ENCODE results near the gene TRMT11.
A peak's percentile ranks its signal among the peaks of the same experiment; 100 is the strongest.
"Not testable (repeated sequence)": the region's sequence is repeated elsewhere in the genome, so short reads cannot be mapped to it uniquely, and the experiment has no call there.

The TRMT11 gene

DNA sequence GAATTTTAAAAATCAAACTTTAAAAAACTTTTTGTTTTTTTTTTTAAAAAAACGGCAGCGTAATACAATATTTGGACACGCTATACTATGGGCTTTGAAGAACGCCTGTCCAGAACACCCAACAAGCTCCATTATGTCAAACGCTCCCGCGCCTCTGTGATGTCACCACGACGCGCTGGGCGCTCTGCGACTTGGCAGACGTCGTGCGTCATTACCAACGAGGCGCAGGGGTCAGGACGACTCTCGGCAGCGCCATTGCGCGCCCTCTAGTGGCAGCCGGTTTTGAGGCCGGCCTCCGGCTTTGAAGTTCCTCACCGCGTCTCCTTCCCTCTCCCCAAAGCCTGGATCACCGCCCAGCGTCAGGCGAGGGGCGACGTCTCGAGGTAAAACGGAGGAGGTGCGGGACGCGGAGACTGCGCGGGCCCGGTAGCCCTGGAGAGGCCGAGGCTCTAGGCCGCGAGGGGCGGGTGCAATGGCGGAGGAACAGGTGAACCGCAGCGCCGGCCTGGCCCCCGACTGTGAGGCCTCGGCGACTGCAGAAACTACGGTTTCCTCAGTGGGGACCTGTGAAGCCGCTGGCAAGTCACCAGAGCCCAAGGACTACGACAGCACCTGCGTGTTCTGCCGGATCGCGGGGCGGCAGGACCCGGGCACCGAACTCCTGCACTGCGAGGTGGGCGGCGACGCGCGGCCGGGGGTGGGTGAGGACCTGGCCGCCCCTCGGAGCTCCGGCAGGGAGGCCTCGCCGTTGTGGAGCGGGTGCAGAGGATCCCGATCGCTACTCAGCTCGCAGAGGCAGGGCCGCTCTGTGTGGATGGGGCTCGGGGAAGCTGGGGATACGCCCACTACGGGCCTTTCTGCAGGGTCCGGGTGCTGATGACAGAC lies 29.6 kb upstream of the TRMT11 start, which contains the start of gene HINT3:
Gene HINT3, plus strand, starts transcription at position 265 of the 885 bp plus-strand sequence. Its CDS starts 208 bp downstream, at position 473.
- peak; percentile 98 for DNase-seq

DNA sequence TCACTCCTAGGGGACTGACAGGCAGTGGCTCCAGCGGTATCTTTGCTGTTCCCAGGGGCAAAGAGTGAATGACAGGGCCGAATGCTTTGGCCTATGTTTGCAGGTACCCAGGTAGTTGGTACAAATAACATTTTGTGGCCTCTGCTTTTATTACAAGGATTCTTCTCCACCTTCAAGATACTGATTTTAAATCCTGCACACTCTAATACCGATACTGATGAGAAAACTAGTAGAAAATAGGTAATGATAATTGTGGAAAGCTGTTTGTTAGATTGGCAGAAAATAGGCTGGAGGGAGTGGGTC lies 29.0 kb upstream of the TRMT11 start:
- DNase-seq: no peak

DNA sequence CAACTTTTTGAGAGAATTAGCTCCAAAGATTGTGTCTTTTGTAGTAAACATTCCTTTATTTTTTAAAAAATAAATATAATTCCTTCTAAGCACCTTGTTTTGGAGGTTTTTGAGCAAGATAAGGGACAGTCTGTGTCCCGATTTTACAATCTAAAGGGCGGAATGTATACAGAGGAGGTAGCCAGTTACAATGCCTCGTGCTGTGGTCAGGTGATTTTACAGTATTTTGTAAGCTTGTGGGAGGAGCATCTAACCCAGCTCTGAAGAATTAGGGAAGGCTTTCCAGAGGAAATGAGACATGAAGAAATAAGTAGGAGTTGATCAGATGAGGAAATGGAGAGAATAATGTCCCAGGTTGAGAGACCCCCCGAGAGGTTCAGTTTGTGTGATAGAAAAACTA lies 28.5 kb upstream of the TRMT11 start:
- DNase-seq: no peak

DNA sequence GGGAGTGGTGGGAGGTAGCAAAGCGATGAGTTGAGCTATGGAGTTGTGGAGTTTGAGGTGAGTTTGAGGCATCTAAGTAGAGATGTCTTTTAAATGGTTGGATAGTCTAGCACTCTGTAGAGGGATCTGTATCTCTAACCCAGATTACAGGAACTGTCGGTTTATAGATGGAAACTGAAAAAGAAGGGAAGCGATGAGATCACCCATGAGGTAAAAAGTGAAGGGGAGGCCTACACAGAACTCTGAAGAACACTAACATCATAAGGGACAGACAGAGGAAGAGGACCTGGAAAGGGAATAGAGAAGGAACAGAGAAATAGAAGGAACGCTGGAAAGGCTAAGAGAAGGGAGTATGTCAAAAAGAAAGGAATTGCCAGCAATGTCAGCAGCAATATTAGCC lies 27.3 kb upstream of the TRMT11 start:
- no peak for DNase-seq

DNA sequence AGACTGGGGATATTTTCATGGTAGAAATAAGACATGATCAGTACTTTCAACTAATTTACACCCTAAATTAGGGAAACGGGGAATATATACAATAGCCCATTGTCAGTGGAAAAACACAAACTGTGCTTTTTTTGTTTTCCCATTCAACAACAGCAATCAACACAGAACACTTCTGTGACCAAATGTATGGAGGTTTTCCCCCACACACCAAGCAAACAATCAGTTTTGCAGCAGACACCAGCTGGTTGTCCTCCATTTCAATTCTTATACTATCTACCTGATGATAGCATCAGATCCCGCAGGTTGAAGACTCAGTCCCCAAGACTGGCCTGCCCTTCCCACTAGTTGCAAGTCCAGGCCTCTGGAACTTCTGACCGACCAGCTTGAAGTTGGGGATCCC lies 25.2 kb upstream of the TRMT11 start:
- DNase-seq: no peak

DNA sequence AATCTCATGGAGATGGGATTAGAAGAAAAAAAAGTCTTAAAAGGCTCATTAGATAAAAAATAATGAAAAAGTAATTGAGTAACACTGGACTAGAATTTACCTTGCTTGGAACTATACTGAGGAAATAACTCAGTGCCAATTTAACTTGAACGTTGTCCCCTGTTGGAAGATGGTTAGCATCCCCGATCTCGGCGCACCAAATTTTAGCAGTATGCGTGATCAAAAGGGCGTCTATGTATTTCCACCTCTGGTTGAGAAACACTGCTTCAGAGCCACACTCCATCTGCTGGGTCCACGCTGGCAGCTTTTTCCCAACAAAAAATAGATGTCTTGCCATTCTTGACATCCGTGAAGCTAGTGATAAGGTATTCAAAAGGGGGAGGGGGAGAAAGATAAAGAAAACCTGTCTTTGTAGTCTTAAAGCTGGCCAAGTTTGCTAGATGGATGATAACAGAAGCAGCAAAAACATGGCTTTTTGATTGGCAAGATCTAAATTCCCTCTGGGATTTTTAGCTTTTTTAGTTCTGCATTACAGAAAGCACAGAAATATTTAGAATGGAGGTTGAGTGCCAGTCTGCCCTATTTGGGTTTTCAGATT lies 23.3 kb upstream of the TRMT11 start:
- no peak for DNase-seq

DNA sequence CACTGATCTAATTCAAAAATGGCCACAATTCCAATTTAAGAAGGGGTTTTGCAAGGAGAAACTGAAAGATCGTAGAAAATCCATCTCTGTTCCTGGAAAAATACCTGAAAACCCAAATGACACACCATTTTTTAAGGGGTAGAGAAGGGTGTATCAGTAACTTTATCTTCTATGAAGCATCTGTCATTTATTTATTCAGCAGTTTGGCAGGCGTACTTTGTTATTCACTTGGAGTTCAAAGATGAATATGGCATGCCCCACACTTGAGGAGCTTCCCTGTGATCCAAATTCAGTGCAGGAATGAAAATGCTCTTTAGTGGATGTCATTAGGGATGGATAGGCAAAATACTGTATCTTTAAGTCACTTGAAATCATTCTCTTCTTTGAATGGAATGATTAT lies 22.5 kb upstream of the TRMT11 start:
- no peak for DNase-seq

DNA sequence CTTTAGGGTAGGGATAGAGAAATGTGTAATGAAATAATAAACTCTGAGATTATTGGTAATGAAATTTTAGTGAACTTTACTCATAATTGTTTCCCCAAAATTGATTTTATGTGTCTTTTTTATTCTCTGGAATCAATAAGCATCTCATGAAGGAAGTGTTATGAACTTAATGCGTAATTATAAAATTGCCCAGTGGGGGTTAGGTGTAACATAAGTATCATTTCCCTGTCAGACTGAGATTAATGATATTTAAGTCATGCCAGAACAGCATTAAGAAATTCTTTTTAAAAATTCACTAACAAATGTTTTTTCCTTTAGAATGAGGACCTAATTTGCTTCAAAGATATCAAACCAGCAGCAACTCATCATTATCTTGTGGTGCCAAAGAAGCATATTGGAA lies 19.8 kb upstream of the TRMT11 start:
- no peak for DNase-seq

DNA sequence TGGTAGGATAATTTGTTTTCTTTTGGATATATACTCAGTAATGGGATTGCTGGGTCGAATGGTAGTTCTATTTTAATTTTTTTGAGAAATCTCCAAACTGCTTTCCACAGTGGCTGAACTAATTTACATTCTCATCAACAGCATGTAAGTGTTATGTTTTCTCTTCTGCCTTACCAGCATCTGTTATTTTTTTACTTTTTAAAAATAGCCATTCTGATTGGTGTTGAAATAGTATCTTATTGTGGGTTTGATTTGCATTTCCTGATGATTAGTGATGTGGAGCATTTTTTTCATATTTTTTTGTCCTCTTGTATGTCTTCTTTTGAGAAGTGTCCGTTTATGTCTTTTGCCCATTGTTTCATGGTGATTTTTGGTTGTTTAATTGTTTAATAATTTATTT lies 17.8 kb upstream of the TRMT11 start:
- DNase-seq: no peak

DNA sequence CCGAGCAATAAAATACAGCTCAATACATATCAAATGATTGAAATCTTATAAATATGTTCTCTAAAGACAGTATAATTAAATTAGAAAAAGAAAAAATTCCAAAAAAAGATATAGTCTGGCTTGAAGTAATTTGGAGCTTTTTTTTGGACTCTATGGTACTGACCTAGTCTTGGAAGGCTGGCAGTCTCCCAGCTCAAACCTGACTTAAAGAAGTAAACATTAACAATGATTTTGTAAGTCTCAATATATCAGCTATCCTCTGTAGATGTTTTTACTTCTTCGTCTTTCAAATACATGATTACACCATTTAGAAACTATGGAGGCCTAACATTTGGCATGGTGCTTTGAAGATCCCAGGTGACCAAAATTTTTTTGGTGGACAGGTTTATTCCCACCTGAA lies 15.6 kb upstream of the TRMT11 start:
- no peak for DNase-seq

DNA sequence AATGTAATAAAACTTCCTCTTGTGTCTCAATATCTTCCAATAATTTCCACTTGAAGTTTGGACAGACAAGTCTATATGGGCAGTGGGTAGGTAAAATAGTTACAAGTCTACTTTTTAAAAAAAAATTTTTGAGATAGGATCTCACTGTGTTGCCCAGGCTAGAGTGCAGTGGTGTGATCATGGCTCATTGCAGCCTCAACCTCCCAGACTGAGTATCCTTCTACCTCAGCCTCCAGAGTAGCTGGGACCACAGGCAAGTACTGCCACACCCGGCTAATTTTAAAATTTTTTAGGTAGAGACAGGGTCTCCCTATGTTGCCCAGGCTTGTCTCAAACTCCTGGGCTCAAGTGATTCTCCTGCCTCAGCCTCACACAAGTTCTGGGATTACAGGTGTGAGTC lies 13.9 kb upstream of the TRMT11 start:
- not testable (repeated sequence) for DNase-seq

DNA sequence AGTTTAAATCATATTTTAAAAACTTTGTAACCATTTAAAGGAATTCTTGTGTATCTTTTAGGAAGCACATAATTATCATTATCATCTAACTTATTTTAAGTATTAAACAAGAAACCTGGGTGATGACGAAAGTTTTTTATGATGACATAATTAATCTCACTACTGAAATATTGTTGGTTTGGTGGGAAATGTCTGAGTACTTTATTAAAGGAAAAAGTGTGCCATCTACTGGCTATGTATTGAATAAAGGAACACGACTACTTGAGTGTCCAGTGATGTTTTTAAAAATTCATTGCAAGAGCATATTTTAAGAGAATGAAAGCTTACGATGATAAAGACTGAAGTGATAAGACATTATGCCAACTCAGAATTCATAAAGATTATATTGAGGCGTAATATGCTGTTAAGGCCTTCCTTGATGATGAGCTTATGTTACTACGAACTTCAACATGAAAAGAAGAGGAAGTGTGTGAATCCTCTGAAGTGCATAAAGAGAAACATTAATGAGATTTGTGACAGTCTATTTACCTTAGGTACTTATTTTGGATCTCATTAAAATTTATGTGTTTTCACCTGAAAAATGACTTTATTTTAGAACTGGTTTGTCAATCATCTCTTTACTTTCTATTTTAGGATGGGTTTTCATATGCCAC lies 12.0 kb upstream of the TRMT11 start:
- DNase-seq: peak; percentile 53

DNA sequence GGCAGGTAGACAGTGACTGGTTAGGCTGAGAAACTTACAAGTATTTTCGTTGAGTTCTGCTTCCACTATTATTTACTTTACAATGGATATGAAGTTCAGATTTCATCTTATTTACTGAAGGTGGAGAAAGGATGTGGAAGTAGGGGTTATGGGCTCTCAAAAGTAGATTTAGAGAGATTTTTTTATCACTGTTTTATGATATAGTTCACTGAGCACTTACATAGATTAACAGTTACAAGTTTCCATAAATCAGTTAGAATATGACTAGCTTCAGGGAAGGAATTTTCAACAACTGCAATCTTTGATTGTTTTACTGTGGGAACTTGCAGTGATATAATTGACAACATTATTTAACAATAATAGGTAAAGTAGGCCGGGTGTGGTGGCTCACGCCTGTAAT lies 7.2 kb upstream of the TRMT11 start:
- DNase-seq: no peak

DNA sequence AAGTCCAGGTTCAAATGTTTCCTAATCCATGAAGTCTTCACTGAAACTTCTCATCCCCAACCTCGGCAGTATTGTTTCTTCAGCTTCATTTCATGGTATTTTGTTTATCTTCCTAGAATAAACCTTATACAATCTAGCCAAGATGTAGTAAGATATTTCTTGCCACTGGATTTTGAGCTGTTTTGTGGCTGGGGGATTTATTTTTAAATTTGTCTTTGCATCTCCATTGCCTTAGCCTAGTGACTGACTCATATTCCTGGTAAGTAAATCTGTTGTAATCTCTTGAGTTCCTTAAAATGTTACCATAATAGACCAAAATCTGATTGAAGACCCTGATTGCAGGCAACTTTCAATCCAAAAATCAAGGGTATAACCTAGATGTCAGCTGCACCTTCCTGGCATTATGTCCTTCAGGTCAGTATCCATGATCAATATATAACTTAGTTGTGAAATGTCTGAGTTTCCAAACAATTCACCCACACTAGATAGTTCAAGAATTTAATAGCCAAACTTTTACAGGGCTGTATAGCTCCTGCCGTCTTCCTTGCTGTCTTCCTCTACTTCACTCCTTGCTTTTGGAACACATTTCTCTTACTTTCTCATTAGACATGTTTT lies 4.7 kb upstream of the TRMT11 start:
- no peak for DNase-seq

DNA sequence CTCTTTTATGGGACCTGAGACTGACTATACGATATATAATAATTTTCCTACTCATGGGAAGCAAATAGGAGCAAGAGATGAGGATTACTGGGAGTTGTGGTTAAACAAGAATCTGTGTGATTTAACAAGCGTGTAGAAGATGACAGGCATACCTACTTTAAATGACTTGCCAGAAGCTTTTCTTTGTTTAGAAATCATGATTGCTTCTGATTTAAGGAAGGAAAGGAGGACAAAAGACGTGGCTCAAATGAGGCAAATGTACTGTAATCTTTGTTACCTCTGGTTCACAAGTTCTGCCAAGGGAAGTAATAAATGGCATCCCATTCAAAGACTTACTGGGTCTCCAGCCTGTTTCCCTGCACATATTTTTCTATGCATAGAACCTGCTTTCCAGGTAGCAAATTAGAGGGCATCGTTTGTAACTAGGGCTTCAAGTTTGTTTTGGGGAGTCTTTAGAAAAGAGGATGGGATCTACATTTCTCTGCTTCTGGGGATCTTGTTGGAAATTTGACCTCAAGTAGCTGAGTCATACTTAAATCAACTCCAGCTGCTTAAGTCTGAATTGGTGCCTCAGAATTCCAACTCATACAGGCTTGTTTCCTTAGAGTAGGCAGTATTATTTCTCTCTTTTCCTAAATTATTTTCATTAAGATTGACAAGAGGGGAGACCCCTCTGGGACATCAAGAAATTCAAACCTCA lies 2.9 kb upstream of the TRMT11 start:
- DNase-seq: no peak

DNA sequence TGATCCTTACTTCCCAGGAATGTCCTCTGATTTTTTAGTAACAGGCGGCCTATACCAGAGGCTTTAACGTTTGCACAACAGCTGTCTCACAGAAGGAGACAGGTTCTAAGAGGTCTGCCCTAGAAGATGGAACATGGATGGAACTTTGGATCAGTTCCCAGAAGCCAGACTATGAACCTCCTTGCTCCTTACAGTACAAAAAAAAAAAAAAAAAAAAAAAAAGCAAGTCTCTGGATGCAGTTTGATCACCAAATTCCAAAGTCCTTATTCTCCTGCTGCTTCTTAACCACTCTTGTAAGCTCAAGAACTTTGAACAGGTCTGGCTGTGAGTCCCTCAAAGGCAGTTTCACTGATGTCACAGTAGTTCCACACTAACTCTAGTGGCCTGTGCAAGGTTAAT lies 2.0 kb upstream of the TRMT11 start:
- DNase-seq: no peak

DNA sequence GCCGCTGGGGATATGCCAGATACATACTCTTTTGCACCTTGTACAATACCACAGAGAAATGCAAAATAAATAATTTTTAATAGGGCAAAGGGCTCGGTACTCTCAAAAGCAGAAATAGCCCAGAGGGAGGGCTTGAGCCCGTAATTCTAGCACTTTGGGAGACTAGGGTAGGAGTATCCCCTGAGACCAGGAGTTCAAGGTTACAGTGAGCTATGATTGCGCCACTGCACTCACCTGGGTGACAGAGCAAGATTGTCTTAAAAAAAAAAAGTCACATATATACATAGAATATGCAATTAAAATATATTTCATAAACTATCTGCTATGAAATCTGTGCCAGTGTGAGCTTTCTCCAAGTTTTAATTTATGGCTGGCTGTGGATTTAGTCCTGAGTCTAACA lies 818 bp upstream of the TRMT11 start:
- DNase-seq: no peak

DNA sequence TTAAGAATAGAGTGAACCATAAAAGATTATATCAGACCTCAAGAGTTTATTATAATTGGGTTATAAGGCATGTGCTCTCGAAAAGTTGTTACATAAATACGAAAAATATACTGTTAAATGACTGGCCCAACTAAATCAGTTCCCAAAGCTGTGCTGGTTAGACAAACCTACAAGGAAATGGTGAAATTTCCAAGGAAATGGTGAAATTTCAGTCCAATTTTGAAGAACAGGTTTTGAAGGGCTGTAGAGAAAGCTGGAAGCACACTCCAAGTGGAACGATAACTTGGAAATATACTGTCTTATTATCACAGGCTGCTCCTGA lies 400 bp upstream of the TRMT11 start:
- no peak for DNase-seq

DNA sequence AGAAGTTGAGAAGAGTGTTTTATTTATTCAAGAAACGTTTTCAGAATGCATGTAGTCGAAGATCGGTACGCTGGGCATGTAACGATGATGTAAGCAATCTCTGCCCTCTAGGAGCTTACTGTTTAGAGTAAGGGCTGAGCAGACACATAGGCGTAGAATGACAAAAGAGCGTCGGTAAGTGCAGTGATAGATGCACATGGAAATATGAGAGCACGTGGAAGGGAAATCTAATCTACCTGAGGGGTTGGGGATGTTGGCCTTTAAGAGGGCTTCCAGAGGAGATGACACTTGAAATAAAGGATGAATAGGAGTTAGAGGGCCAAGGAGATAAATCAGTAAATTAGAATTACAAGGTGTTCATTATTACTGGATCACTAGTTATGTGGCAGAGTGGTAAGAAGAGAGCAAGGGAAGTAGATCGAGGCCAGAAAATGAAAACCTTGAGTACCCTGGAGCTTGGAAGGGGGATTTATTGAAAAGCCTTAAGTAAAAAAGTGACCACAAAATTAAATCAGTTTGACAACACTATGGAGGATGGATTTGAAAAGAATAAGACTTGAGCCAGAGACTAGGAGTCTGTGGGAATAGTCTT lies 782 bp downstream of the TRMT11 start:
- no peak for DNase-seq

DNA sequence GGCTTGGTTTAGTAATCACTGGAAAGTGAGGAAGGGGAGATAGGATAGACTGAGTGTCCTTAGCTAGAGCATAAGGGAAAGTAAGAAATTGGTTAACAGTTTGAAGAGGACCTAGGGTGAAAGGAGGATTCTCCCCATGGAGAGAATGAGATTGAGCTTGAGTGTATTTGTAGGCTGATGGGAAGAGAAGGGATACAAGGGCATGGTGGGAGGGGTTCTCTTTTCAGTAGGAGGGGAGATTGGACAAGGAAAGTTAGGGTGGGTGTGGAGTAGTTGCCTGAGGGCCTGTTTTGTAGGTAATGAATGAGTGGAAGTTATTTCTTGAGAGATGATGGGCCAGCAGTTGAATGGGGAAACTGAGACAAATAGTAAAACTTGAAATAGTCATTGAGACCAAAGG lies 1.9 kb downstream of the TRMT11 start:
- no peak for DNase-seq

DNA sequence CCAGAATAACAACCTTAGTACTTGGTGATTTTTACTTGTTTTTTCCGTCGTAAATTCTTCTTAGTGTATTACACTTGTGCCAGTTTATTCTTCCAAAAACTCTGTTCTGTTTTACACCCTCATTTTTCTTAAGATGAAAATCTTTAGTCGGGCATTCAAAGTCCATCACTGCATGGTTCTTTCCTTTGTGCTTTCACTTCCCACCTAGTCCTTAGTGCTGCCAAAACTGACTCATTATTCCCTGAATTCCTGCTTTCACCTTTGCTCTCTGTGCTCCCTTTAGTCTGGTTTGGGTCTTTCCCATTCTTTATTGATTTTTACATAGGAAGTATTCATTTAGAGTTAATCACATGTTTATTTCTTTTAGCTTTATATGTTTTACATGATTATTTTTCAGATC lies 3.3 kb downstream of the TRMT11 start:
- DNase-seq: no peak

DNA sequence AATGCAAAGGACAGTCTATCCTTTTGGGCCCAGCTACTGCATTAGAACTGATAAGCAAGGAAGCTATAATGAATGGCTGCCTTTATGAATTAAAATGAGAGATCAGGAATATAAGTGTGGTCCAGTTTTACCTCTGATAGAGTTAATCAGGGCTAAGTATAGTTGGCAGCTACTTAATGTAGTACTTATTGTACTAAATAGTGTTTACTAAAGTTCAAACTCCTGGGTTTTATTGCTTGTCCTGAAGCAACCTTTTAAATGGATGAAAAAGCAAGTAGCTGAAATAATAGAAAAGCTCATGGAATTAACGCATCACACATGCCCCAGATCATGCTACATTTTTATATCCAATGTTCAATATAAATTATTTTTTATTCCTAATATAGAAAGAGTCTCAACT lies 5.3 kb downstream of the TRMT11 start:
- no peak for DNase-seq
